Upper lobe of left lung (tissue), 6 donors: ENCODE results near the gene SLC2A14. TPM values are rescaled to one million over a fixed set of nuclear protein-coding genes. Genes with fewer than 3 reads are reported as not detected.
"Not testable (repeated sequence)": the region's sequence is repeated elsewhere in the genome, so short reads cannot be mapped to it uniquely, and the experiment has no call there.

ENCODE experiments used
- ATAC-seq, 2 donors: fragments of 200-7000 bp; cut with Tn5 transposase; one replicate each; pipeline ENCODE4 v1.9.1; 2022; ENCODE audit warnings: mild to moderate bottlenecking in 2 of 2, moderate library complexity in 2 of 2; ENCODE audit not compliant: low FRiP score in 2 of 2
- DNase-seq, 2 donors: peaks; one replicate each; pipeline ENCODE4 v3.0.0-alpha.2; 2019 to 2020
- H3K27ac ChIP-seq, 4 donors: fragments of 200-600 bp; sonication (generic); one replicate each; pipeline ENCODE4 v1.5.1; 2016 to 2019
- H3K27me3 ChIP-seq, 4 donors: fragments of 200-600 bp; sonication (generic); one replicate each; pipeline ENCODE4 v1.5.1; 2017 to 2019
- H3K36me3 ChIP-seq, 4 donors: fragments of 200-600 bp; sonication (generic); one replicate each; pipeline ENCODE4 v1.5.1; 2016 to 2019
- H3K4me1 ChIP-seq, 4 donors: fragments of 200-600 bp; sonication (generic); one replicate each; pipeline ENCODE4 v1.5.1; 2018 to 2019
- H3K4me3 ChIP-seq, 4 donors: fragments of 200-600 bp; sonication (generic); one replicate each; pipeline ENCODE4 v1.5.1; 2017 to 2019; ENCODE audit warnings: mild to moderate bottlenecking in 2 of 4, moderate library complexity in 1 of 4
- H3K9me3 ChIP-seq, 4 donors: fragments of 200-600 bp; sonication (generic); one replicate each; pipeline ENCODE4 v1.5.1; 2018 to 2019
- EP300 ChIP-seq, 4 donors: sonication (generic); formaldehyde crosslinking; IDR thresholded peaks; one replicate each; pipeline ENCODE4 v1.5.1; 2017; ENCODE audit warnings: antibody characterized with exemption in 4 of 4, control low read depth in 2 of 4
- POLR2A ChIP-seq, 4 donors: fragments of 450-650 bp; IDR thresholded peaks; one replicate each; pipeline ENCODE4 v1.5.1; 2016 to 2017; ENCODE audit warnings: antibody characterized with exemption in 4 of 4, mild to moderate bottlenecking in 2 of 4
- POLR2AphosphoS5 ChIP-seq, 2 donors: sonication (generic); formaldehyde crosslinking; IDR thresholded peaks; one replicate each; pipeline ENCODE4 v1.5.1; 2017; ENCODE audit warnings: antibody characterized with exemption in 2 of 2
- WGBS, 2 donors: methylation state at CpG; one replicate each; pipeline ENCODE4 v1.1.5; 2017 to 2018; 5-methylcytosine and 5-hydroxymethylcytosine counted together
- total RNA-seq, 6 donors: library from RNA; depleted of rRNA in 4 of 6; stranded (reverse); fragments of >200 nt in 4 of 6; gene quantifications; one replicate each; pipeline versions ENCODE4 v1.1.0 to v1.2.1, GENCODE V29; 2016 to 2021
- TF ChIP-seq, protein P1 (sequence below), 6 experiments: fragments of 450-650 bp in 4 of 6; fragments of 200-600 bp in 2 of 6; sonication (generic) in 2 of 6; IDR thresholded peaks; one replicate each; pipeline ENCODE4 v1.5.1; 2016 to 2019; ENCODE audit warnings: antibody characterized with exemption in 6 of 6
- donor health status: DM: no; HTN: no; CAD: no; lungs with moderate emphysema.
- donor health status: DM: no; HTN: yes; CAD: no; lungs with severe emphysema.

Gene SLC2A14
- total RNA-seq, 6 donors from 2014 or later: 0.17 to 3.2 TPM; not detected in 4

DNA sequence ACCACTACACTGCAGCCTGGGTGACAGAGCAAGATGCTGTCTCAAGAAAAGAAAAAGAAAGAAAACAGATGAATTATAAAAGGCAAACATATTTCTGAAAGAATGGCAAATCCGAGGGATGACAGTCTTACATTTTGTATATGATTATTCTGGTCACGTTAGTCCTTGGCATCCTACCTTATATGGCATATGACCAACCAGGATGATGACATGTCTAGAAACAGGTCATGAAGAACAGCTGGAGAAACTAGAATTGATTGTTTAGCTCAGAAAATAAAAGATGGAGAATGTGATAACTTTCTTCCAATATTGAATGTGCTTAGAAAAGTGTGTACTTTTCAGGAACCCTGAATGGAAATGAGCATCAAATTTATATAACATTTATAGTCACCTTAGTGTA is 19.2 kb downstream of the SLC2A14 start:
- WGBS, 2 donors: 59 to 70% methylated on average over 2 of the region's 2 CpGs
- TF ChIP-seq EP300 (IDR thresholded peaks at IDR 0.05) (no peak), POLR2AphosphoS5 (IDR thresholded peaks at IDR 0.05) (no peak), POLR2A (IDR thresholded peaks at IDR 0.05) (no peak)
- TF ChIP-seq, protein P1, sequence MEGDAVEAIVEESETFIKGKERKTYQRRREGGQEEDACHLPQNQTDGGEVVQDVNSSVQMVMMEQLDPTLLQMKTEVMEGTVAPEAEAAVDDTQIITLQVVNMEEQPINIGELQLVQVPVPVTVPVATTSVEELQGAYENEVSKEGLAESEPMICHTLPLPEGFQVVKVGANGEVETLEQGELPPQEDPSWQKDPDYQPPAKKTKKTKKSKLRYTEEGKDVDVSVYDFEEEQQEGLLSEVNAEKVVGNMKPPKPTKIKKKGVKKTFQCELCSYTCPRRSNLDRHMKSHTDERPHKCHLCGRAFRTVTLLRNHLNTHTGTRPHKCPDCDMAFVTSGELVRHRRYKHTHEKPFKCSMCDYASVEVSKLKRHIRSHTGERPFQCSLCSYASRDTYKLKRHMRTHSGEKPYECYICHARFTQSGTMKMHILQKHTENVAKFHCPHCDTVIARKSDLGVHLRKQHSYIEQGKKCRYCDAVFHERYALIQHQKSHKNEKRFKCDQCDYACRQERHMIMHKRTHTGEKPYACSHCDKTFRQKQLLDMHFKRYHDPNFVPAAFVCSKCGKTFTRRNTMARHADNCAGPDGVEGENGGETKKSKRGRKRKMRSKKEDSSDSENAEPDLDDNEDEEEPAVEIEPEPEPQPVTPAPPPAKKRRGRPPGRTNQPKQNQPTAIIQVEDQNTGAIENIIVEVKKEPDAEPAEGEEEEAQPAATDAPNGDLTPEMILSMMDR (IDR thresholded peaks at IDR 0.05): no peak
- DNase-seq (no peak), ATAC-seq (no peak)
- no peak overlapping the region for H3K27ac ChIP-seq
- H3K4me1 ChIP-seq: no peaks in the 10 kb centered on the region
- no peaks in the 10 kb centered on the region for H3K9me3 ChIP-seq
- no peaks in the 10 kb centered on the region for H3K36me3 ChIP-seq
- H3K27me3 ChIP-seq: peaks cover 0 to 4% (median 0%) of the 10 kb centered on the region in 4 donors
- no peak overlapping the region for H3K4me3 ChIP-seq

DNA sequence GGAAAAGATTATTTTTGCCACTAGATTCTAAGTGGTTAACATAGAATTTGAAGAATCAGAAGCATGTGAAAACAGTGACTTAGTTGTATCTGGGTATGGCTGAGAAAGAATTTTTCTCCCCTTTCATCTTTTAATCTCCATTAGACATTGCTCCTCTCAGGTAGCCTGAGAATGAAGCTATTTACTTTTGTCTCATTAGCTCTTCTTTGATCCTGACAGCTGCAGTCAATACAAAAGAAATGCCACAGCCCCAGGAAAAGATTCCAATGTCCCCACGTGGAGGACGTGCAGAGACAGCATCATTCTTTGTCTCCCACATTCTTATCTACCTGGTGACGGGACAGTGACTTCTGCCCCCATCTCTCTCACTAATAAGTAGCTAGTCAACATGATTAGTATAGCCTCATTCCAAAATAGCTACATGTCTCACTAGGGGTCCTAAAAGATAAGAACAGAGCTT is 21.1 kb downstream of the SLC2A14 start:
- H3K36me3 ChIP-seq, DNase-seq, H3K4me3 ChIP-seq, ATAC-seq, H3K27me3 ChIP-seq, H3K27ac ChIP-seq, H3K9me3 ChIP-seq, H3K4me1 ChIP-seq: not testable (repeated sequence)
- 35 to 45% methylated on average over 3 of the region's 3 CpGs for WGBS, 2 donors

DNA sequence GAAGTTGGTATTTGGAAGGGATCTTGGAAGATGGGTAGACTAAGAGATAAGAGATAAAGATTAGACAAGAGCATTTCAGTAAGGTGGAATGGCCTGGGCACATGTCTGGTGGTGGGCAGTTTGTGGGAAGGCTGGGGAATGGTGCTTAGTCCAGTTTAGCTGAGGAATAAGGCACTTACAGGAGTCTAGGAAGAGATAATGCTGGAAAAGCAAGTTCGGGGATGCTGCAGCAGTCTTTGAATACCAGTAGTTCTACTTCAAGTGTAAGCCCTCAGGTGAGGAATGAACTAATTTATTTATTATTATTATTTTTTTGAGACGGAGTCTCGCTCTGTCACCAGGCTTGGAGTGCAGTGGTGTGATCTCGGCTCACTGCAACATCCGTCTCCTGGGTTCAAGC is 22.6 kb downstream of the SLC2A14 start:
- not testable (repeated sequence) for H3K27me3 ChIP-seq, DNase-seq, H3K4me3 ChIP-seq, H3K4me1 ChIP-seq, H3K27ac ChIP-seq, H3K36me3 ChIP-seq, H3K9me3 ChIP-seq, ATAC-seq
- WGBS, 2 donors: 94 to 95% methylated on average over 5 of the region's 5 CpGs

- not testable (repeated sequence) for H3K27me3 ChIP-seq, H3K9me3 ChIP-seq, ATAC-seq, H3K4me1 ChIP-seq, DNase-seq, H3K27ac ChIP-seq, H3K36me3 ChIP-seq, H3K4me3 ChIP-seq
- WGBS, 2 donors: 26 to 28% methylated on average over 2 of the region's 2 CpGs
Measured at GRCh38 chr12:7848098-7848422, 24.7 kb downstream of the SLC2A14 start.

- H3K27ac ChIP-seq: peak overlapping the region in 1 of 4 donors; percentile 23
- not testable (repeated sequence) for H3K27me3 ChIP-seq, DNase-seq, H3K9me3 ChIP-seq, H3K36me3 ChIP-seq, ATAC-seq, H3K4me3 ChIP-seq, H3K4me1 ChIP-seq
- WGBS, 2 donors: 29 to 31% methylated on average over 4 of the region's 4 CpGs
Measured at GRCh38 chr12:7847226-7848097, 25.3 kb downstream of the SLC2A14 start.

GRCh38 chr12:7844116-7844515 is 28.6 kb downstream of the SLC2A14 start:
- Histone ChIP-seq H3K9me3 (no peaks in the 10 kb centered on the region), H3K36me3 (no peaks in the 10 kb centered on the region), H3K27ac (peak overlapping the region in 1 of 4 donors; percentile 57), H3K4me1 (no peaks in the 10 kb centered on the region), H3K27me3 (peaks cover 0 to 4% (median 0%) of the 10 kb centered on the region in 4 donors), H3K4me3 (no peak overlapping the region)
- 72 to 75% methylated on average over 5 of the region's 5 CpGs for WGBS, 2 donors
- TF ChIP-seq POLR2A (IDR thresholded peaks at IDR 0.05) (no peak), POLR2AphosphoS5 (IDR thresholded peaks at IDR 0.05) (no peak), EP300 (IDR thresholded peaks at IDR 0.05) (no peak)
- TF ChIP-seq, protein P1 (IDR thresholded peaks at IDR 0.05): no peak
- no peak for ATAC-seq
- DNase-seq: no peak

DNA sequence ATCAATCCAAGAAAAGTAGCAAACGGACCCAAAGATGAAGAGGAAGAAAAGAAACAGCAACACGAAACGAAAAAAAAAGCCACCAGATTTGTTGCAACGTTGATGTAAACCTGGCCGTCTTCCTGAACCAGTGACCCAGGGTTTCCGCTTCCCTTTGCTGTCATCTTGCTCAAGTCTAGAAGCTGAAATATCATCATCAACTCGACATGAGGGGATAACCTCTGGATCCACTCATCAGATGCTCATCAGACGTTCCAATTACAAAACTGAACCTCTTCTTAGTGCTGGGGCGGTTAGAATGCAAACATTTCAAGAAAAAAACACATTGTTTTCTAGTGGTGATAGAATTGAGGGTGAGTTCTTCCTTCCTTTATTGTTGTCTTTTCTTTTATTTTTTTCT is 29.1 kb downstream of the SLC2A14 start:
- 2 to 19% methylated on average over 3 of the region's 9 CpGs for WGBS, 2 donors
- peak in 1 of 2 donors; percentile 62 for ATAC-seq
- H3K4me1 ChIP-seq, H3K27me3 ChIP-seq, H3K36me3 ChIP-seq, H3K9me3 ChIP-seq, H3K4me3 ChIP-seq, DNase-seq: not testable (repeated sequence)
- H3K27ac ChIP-seq: peak overlapping the region in 2 of 4 donors; percentile 12 to 57

- DNase-seq: not testable (repeated sequence)
Measured at GRCh38 chr12:7843149-7843548, 29.6 kb downstream of the SLC2A14 start.

DNA sequence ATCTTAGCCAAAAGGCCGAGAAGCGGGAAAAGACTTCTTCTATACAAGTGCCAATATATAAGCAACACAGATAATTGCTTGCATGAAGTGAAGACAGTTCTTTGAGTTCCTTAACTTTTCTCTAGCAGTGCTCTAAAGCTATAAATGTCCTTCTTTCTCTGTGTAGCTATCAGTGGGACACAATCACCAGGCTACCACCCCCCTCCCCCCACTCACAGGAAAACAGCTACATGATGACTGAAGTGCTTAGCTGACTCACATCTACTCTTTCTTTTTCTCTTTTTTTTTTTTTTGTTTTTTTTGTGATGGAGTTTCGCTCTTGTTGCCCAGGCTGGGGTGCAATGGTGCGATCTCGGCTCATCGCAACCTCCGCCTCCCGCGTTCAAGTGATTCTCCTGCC is 30.3 kb downstream of the SLC2A14 start:
- H3K27me3 ChIP-seq, H3K4me3 ChIP-seq, H3K27ac ChIP-seq, H3K4me1 ChIP-seq, ATAC-seq, H3K36me3 ChIP-seq, DNase-seq, H3K9me3 ChIP-seq: not testable (repeated sequence)
- WGBS, 2 donors: 96% methylated on average over 9 of the region's 9 CpGs

More at GRCh38 chr12:7843149-7843548, 29.6 kb downstream of the SLC2A14 start:
- H3K4me3 ChIP-seq, H3K27me3 ChIP-seq, H3K9me3 ChIP-seq, H3K4me1 ChIP-seq, H3K36me3 ChIP-seq: not testable (repeated sequence)
- peak in 1 of 2 donors; percentile 40 for ATAC-seq
- 13 to 23% methylated on average over 3 to 6 of the region's 8 CpGs for WGBS, 2 donors
- H3K27ac ChIP-seq: peak overlapping the region in 2 of 4 donors; percentile 69 to 75

- ATAC-seq, DNase-seq, H3K4me3 ChIP-seq, H3K27ac ChIP-seq, H3K36me3 ChIP-seq, H3K4me1 ChIP-seq, H3K9me3 ChIP-seq, H3K27me3 ChIP-seq: not testable (repeated sequence)
- WGBS, 2 donors: 81 to 87% methylated on average over 7 of the region's 7 CpGs
Measured at GRCh38 chr12:7839848-7840247, 32.9 kb downstream of the SLC2A14 start.

DNA sequence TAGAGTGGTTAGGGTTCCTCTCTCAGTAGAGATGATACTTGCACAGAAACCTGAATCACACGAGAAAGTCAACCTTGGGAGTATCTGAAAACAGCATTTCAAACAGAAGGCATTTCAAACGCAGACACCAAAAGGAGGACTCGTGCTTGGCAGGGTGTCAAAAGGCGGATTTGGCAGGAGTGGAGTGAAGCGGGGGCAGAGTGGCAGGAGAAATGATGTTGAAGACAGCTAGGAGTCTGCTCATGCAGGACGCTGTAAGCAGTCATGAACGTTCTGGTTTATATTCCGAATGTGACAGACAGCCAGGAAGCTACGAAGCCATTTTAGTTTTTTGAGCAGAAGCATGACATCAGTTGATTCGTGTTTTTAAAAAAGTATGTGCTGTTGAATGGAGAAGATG is 33.5 kb downstream of the SLC2A14 start:
- not testable (repeated sequence) for H3K4me3 ChIP-seq, H3K4me1 ChIP-seq, H3K36me3 ChIP-seq, H3K9me3 ChIP-seq, DNase-seq, H3K27ac ChIP-seq, H3K27me3 ChIP-seq
- ATAC-seq: peak in 1 of 2 donors; percentile 28
- WGBS, 2 donors: 44 to 64% methylated on average over 6 to 10 of the region's 10 CpGs
